RWPE1 (cell line): ENCODE measurements around the gene PDE3A.

ENCODE experiments used
- CTCF ChIA-PET: fragments of 350-600 bp; sonication (Branson Sonifier 250); formaldehyde crosslinking; extraction: SDS; loops from one replicate; lab custom pipeline; 2021; lab: Yijun Ruan, JAX
- POLR2A ChIA-PET: fragments of 400-600 bp; formaldehyde crosslinking; extraction: SDS; loops from one replicate; lab custom pipeline; 2020; ENCODE audit warnings: antibody characterized with exemption; ENCODE audit not compliant: low non-redundant PET; lab: Yijun Ruan, JAX
- DNase-seq: peaks from one replicate; pipeline ENCODE4 v3.0.0; 2012; ENCODE audit warnings: low spot score
- H3K27ac ChIP-seq: fragments of 450-650 bp; 2 replicates; pipeline ENCODE4 v1.5.1; 2017
- TF ChIP-seq, protein P1 (sequence below): fragments of 450-650 bp; conservative IDR thresholded peaks from 2 replicates; pipeline ENCODE4 v1.5.1; 2017; ENCODE audit warnings: low read depth, mild to moderate bottlenecking

PDE3A gene

DNA sequence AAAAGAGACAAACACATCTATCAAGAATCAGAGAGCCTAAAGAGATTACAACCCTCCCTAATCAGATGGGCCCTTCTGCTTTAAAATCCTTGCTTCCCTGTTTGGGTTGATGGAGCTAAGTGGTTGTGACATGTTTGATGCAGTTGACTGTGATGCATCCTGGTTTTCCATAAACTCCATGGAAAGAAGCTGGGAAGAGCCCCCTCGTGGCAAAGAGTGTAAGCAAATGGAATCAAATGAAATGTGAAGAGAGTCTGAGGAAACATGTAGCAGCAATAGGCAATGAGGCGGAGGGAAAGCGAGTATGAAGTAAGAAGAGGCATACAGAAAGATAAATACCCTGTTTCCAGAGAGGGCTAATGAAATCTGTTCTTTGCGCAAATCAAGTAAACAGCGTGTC lies 256.4 kb downstream of the PDE3A start:
- no peak overlapping the region for H3K27ac ChIP-seq
- ChIA-PET POLR2A (no interaction called here), CTCF (interaction anchor here (0.5 to 0.8 kb wide), 3 partner anchors 27 to 510 kb away, joined by 4 to 6 read pairs (median 4); no protein-coding TSS in a partner anchor)
- TF ChIP-seq, protein P1, sequence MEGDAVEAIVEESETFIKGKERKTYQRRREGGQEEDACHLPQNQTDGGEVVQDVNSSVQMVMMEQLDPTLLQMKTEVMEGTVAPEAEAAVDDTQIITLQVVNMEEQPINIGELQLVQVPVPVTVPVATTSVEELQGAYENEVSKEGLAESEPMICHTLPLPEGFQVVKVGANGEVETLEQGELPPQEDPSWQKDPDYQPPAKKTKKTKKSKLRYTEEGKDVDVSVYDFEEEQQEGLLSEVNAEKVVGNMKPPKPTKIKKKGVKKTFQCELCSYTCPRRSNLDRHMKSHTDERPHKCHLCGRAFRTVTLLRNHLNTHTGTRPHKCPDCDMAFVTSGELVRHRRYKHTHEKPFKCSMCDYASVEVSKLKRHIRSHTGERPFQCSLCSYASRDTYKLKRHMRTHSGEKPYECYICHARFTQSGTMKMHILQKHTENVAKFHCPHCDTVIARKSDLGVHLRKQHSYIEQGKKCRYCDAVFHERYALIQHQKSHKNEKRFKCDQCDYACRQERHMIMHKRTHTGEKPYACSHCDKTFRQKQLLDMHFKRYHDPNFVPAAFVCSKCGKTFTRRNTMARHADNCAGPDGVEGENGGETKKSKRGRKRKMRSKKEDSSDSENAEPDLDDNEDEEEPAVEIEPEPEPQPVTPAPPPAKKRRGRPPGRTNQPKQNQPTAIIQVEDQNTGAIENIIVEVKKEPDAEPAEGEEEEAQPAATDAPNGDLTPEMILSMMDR = no peak
- no peak for DNase-seq

DNA sequence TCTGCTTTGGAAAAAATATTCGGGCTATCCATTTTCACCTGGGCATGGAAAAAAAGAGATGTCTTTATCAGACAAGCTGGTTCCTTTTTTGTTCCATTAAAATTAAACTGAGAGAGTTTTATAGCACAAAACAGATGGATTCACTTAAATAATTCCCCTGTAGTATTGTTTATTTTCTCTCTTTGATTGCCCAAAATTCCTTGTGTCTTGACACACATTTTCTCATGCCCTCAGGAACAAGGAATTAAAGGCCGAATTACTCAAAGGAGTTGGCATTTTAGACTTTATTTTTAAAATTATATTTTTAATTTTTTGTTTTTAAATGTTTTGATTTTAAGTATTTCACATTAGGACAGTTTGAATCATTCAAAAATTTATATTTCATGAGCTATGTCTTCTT lies 257.2 kb downstream of the PDE3A start:
- H3K27ac ChIP-seq = no peak overlapping the region
- TF ChIP-seq, protein P1 = no peak
- DNase-seq = no peak
- POLR2A ChIA-PET = no interaction called here
- CTCF ChIA-PET = no interaction called here

DNA sequence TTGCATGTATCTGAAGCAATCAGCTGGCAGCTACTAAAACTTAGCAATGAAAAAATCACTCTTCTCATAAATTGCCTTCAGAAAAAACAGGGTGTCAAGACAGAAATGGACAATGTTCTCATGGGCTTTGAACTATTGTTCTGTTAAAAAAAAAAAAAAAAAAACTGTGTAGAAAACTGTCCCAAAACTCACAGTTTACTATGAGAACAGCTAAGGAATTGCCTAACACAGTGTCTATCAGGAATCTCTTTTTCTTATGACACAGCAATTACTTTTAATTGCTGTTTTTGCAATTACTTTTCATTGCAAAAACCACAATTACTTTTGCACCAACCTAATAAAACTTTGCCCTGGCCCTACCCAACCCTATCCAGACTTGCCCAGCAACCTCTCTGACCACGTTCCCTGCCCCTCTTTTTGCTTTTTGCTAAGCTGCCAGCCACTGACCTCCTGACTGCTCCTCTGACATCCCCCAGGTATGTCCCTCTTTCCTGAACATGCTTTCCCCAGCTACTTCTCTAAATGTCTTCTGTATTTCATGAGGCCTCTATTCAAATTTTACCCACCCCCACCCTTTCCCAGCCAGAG lies 258.8 kb downstream of the PDE3A start:
- DNase-seq = no peak
- ChIA-PET CTCF (no interaction called here), POLR2A (no interaction called here)

DNA sequence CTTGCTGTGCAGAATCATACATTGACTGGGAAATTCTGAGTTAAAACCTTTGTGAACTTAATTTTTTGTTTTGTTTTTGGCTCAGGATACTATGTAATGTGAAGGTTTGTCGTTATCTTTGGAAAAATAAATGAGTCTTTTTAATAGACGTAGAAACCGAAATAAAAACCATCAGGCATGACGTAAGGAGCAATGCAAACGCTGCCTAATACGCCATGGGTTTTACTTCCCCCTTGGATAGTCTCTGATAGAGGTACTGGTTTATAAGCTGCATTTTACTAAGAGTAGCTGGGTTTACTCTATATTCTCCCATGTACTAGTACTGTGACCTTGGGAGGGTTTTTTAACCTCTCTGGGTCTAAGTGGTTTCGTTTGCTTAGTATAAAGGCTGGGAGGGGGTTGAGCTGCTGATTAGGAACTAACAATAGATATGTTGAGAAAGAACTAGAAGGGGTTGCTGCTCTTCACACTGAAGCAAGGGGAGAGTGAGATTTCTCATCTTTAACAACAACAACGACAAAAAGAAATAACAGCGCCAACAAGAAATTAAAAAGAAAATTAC lies 260.0 kb downstream of the PDE3A start:
- POLR2A ChIA-PET = no interaction called here
- TF ChIP-seq, protein P1 = no peak
- CTCF ChIA-PET = interaction anchor here (0.7 kb wide), 1 partner anchor 104 kb away, joined by 4 read pairs; no protein-coding TSS in a partner anchor
- DNase-seq = no peak
- H3K27ac ChIP-seq = no peak overlapping the region

More for the DNA sequence above, 258.8 kb downstream of the PDE3A start:
- TF ChIP-seq, protein P1 = no peak
- H3K27ac ChIP-seq = no peak overlapping the region

DNA sequence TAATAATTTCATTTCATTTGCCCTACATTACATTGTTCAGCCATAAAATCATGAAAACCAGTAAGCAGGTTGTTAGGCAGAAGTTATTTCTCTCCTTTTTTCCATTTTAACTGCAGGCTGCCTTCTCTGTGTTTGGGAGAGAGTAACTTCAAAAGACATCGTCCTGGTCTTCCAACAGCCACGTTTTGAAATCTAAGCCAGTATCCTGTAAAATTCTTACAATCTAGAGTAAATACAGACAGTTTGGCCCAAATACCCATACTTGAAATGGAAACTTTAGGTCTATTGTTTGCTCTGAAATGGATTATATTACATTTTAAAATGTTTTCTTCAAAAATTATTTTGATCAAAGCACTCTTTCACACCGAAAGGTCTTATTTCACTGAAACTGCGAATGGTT lies 260.7 kb downstream of the PDE3A start:
- POLR2A ChIA-PET = no interaction called here
- CTCF ChIA-PET = no interaction called here
- DNase-seq = no peak
- TF ChIP-seq, protein P1 = no peak
- no peak overlapping the region for H3K27ac ChIP-seq

DNA sequence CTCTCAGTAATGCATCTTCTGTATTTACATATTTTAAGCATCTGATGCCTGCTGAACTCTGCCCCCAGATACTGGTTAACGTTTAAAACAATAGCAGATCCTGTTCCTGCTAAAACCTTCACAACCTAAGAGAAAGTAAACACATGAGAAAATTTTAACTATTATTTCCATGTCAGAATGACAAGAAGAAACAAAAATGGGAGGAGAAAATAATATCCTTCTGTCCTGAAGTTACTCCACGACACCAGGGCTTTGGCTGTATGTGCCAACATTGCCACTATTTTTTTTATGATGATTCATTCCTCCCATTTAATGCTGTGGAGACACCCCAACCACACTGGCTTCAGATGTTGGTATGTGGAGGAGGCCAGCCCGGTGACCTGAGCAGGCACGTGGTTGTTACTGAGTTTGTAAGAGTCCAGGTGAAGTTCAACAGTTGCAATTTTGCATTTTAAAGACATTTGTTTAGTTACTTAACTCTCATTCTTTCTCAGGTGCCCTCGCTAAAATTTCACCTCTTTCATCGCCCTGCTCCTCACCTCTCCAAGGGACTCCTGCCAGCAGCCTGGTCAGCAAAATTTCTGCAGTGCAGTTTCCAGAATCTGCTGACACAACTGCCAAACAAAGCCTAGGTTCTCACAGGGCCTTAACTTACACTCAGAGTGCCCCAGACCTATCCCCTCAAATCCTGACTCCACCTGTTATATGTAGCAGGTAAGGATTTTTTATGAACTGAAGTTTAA lies 261.2 kb downstream of the PDE3A start:
- DNase-seq = no peak
- no peak overlapping the region for H3K27ac ChIP-seq
- CTCF ChIA-PET = no interaction called here
- POLR2A ChIA-PET = no interaction called here
- TF ChIP-seq, protein P1 = no peak
